Measurements from ENCODE around the gene ARL4C. TPM values are rescaled to one million over a fixed set of nuclear protein-coding genes. Genes with fewer than 3 reads are reported as not detected.

The ARL4C gene
- polyA plus RNA-seq, 2 of the 4 experiments (the other 2 are of a cell fraction) = 70.4 to 70.9 TPM

DNA sequence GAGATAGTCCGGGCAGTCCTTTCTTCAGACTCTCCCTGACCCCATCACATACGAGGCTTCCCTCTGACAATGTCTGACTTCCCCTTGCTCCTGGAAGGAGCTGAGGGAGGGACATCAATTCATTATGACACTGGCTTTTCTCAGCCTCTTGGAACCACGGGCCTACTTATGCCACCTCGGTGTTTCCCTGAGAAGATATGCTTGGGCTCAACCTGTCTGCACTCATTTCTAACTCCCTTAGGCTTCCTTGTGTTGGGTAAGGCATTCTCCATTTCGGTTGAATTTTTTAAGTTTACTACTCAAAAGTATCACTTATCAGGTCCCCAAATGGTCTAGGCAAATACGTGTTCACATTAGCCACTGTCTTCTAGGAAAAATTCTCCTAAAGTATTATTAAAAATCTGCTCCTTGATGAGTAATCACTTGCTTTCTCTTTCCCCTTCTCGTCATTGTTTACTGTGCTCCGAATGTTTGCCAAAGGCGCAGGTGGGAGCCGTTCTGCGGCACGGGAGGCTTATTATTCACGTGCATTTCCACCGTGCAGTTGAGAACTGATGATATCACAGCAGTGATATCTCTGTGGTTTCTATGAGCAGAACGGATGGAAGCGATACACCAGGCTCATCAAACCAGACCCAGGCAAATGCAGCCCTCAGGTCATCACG, 33.1 kb downstream of the ARL4C start (continued):
- TF ChIP-seq RARB (CRISPR knock-in tag; IDR thresholded peaks at IDR 0.05) (no peak), HOXB13 (CRISPR knock-in tag; IDR thresholded peaks at IDR 0.05; ENCODE audit: low read depth) (no peak), NPAS2 (CRISPR knock-in tag; IDR thresholded peaks at IDR 0.05; ENCODE audit: borderline replicate concordance) (peak; percentile 39; the same call in 1 of the 2 replicates), HEYL (CRISPR knock-in tag; IDR thresholded peaks at IDR 0.05) (no peak), MAZ (IDR thresholded peaks at IDR 0.05; ENCODE audit: borderline replicate concordance, low read depth, low read length) (no peak), PHF8 (IDR thresholded peaks at IDR 0.05; ENCODE audit: borderline replicate concordance, low read depth) (no peak), TP53 (CRISPR knock-in tag; IDR thresholded peaks at IDR 0.05) (no peak), RCOR1 (IDR thresholded peaks at IDR 0.05; ENCODE audit: low read depth, low read length) (no peak)
- TF ChIP-seq, protein P1, sequence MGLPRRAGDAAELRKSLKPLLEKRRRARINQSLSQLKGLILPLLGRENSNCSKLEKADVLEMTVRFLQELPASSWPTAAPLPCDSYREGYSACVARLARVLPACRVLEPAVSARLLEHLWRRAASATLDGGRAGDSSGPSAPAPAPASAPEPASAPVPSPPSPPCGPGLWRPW (IDR thresholded peaks at IDR 0.05) = no peak
- TF ChIP-seq, protein P2, sequence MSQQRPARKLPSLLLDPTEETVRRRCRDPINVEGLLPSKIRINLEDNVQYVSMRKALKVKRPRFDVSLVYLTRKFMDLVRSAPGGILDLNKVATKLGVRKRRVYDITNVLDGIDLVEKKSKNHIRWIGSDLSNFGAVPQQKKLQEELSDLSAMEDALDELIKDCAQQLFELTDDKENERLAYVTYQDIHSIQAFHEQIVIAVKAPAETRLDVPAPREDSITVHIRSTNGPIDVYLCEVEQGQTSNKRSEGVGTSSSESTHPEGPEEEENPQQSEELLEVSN (IDR thresholded peaks at IDR 0.05; ENCODE audit: borderline replicate concordance, low read depth) = no peak

DNA sequence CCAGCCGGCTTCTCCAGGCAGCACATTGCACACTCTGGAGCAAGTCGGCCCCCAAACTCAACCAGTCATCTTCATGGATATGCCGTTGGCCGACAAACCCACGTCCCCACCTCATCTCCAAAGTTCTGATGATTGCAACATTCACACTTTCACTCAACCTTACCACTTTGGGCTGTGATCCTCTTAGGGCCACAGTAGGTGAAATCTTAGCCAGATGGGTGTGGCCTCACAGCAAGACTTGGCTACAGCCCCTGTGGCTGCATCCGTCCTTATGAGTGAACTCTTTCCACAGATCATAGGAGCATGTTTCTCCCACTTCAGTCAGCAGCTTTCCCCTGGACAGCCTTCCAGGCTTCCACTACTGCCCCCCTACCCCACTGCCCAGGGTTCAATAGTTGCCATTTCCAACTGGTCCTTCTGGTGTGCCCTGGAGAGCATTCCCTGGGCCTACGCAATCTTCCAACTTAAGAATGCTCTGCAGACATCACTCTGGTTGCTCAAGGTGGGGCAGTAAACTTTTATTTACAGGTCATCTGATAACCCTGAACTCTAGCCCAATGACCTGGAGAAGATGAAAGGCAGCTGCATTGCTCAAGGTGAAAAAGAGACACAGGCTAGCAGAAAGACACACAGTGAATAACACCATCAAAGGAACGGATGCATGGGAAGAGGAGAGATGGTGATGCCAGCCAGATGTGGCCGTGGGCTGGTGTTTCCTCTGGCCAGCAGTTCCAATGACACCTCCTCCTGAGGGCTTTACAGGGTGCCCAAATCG, 34.5 kb downstream of the ARL4C start:
- Histone ChIP-seq H3K27ac (peak overlapping the region in 1 of 2 experiments; percentile 24; a peak in 3 of 6 replicates), H3K9me3 (peaks cover 4% of the 10 kb centered on the region; the same call in 1 of the 3 replicates), H3K4me1 (peaks cover 29% of the 10 kb centered on the region), H3K4me2 (peak overlapping the region; percentile 24; the same call in 1 of the 3 replicates), H3K4me3 (no peak overlapping the region)
- 79% methylated on average over 10 of the region's 10 CpGs for WGBS (ENCODE audit: missing lambda C conversion rate)
- CTCF ChIA-PET = interaction anchor here (1.0 to 1.6 kb wide), 4 partner anchors 10 to 173 kb away, joined by 3 to 5 read pairs (median 4); no protein-coding TSS in a partner anchor
- no peak for FAIRE-seq
- DNase-seq (ENCODE audit: low read depth in 1 of 2, low spot score in 1 of 2) = peak in 1 of 2 experiments; percentile 33
- TF ChIP-seq CEBPB (IDR thresholded peaks at IDR 0.05) (no peak), NFE2L2 (conservative IDR thresholded peaks at IDR 0.05; ENCODE audit: low read length) (no peak), TP53 (CRISPR knock-in tag; IDR thresholded peaks at IDR 0.05) (no peak), GATA3 (IDR thresholded peaks at IDR 0.05; ENCODE audit: borderline replicate concordance) (peak; percentile 51; the same call in 1 of the 2 replicates), MAX (IDR thresholded peaks at IDR 0.05) (no peak), CBX8 (IDR thresholded peaks at IDR 0.05) (no peak), EP300 (IDR thresholded peaks at IDR 0.05) (no peak)
- ATAC-seq = no peak; a peak in 1 of 6 replicates
- POLR2A ChIA-PET = interaction anchor here (0.7 kb wide), 1 partner anchor 88 kb away, joined by 8 read pairs; no protein-coding TSS in a partner anchor

- CTCF ChIA-PET = interaction anchor here (1.4 kb wide), 1 partner anchor 9 kb away, joined by 4 read pairs; no protein-coding TSS in a partner anchor
- POLR2A ChIA-PET = interaction anchor here (0.6 to 1.0 kb wide), 2 partner anchors 38 to 392 kb away, joined by 3 read pairs; partner anchors contain the start of gene ARL4C
- Histone ChIP-seq H3K4me1 (peaks cover 25% of the 10 kb centered on the region), H3K4me3 (no peak overlapping the region), H3K4me2 (no peak overlapping the region), H3K9me3 (peaks cover 4% of the 10 kb centered on the region; the same call in 1 of the 3 replicates), H3K27ac (no peak overlapping the region)
- FAIRE-seq (no peak), ATAC-seq (no peak), DNase-seq (ENCODE audit: low read depth in 1 of 2, low spot score in 1 of 2) (no peak)
- TF ChIP-seq TFCP2L1 (CRISPR knock-in tag; IDR thresholded peaks at IDR 0.05) (no peak), GATA3 (IDR thresholded peaks at IDR 0.05; ENCODE audit: borderline replicate concordance) (no peak), EHMT2 (IDR thresholded peaks at IDR 0.05; ENCODE audit: low read depth) (no peak), HMGXB4 (CRISPR knock-in tag; IDR thresholded peaks at IDR 0.05; ENCODE audit: borderline replicate concordance) (no peak), HOXA7 (CRISPR knock-in tag; IDR thresholded peaks at IDR 0.05) (no peak), ZC3H11A (IDR thresholded peaks at IDR 0.05) (no peak), FOXS1 (CRISPR knock-in tag; IDR thresholded peaks at IDR 0.05) (no peak), ZFP36 (IDR thresholded peaks at IDR 0.05; ENCODE audit: borderline replicate concordance, partially characterized antibody) (no peak), MAFK (IDR thresholded peaks at IDR 0.05; ENCODE audit: partially characterized antibody) (no peak), ZNF302 (CRISPR knock-in tag; IDR thresholded peaks at IDR 0.05) (no peak), CEBPB (IDR thresholded peaks at IDR 0.05) (no peak), CBX2 (IDR thresholded peaks at IDR 0.05; ENCODE audit: borderline replicate concordance, low read depth) (no peak), NR3C1 (IDR thresholded peaks at IDR 0.05) (no peak), EP300 (IDR thresholded peaks at IDR 0.05) (no peak), RCOR1 (IDR thresholded peaks at IDR 0.05; ENCODE audit: low read depth, low read length) (no peak), JUN (IDR thresholded peaks at IDR 0.05) (no peak), HEYL (CRISPR knock-in tag; IDR thresholded peaks at IDR 0.05) (no peak), SREBF2 (IDR thresholded peaks at IDR 0.05) (no peak), RARB (CRISPR knock-in tag; IDR thresholded peaks at IDR 0.05) (no peak), CHD4 (IDR thresholded peaks at IDR 0.05; ENCODE audit: borderline replicate concordance) (no peak)
- 73% methylated on average over 6 of the region's 6 CpGs for WGBS (ENCODE audit: missing lambda C conversion rate)
Observed at GRCh38 chr2:234459401-234460009, 37.4 kb downstream of the ARL4C start.
